Measurements from ENCODE around the gene LRP8.

The LRP8 gene

DNA sequence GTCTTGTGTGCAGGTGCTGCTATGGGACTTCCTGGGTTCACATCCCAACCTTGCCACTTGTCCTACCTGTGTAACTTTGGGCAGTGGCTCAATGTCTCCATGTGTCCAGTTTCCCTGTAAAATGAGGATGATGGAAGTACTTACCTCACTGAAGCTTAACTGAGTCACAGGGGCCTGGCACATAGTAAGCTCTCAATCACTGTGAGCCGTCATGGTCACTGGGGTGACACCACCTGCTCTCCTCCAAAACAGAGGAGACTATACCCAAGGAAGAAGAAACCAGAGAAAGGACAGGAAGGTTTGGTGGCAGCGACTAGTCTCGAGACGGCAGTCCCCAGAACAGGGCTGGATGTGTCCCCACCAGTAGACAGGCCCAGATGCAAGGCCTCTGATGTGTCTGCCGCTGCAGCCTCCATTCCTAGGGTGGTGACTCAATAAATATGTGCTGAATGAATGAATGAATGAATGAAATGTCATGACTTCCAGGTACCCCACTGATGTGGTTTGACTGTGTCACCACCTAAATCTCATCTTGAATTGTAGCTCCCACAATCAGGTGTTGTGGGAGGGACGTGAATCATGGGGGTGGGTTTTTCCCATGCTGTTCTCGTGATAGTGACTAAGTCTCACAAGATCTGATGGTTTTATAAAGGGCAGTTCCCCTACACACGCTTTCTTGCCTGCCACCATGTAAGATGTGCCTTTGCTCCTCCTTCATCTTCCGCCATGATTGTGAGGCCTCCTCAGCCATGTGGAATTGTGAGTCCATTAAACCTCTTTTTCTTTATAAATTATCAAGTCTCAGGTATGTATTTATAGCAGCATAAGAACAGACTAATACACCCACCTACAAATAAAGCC lies 13.0 kb upstream of the LRP8 start:
- DNase-seq (ENCODE audit: low read depth in 3 of 3): no peak

DNA sequence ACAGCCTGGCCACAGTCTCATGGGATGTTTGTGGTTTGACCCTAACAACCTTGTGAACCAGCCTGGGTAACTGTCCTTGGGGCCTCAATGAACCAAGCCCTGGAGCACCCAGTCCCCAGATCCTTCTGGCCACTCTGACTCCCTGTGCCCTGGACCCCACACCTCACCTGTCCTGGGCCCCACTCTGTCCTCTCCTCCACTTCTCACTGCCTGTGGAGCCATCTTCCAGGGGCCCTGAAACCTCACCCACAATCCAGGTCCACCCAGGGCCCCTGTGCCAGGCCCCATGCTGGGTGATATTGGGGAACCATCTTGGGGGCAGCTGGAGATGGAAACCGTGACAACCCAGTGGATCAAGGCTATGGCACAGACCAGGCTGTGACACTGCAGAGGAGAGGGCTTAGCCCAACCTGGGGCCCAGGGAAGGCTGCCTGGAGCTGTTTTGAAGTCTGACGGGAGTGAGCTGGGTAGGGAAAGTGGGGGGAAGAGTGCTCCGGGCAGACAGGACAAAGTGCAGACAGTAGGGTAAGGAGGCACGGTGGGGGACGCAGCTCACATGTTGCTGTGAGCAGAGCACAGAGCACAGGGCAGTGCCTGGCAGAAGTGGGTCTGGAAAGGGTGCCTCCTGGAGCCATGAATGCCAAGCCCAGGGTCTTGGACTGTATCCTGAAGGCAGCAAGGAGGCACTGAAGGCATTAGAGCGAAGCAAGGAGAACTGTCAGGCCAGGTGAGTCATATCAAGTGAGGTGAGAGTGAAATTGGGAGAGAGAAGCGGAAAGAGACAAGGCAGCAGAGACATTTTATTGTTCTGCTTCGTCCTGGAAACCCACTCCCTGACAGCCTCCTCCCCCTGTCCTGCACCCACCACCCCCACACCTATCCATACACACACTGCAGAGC lies 12.1 kb upstream of the LRP8 start:
- no peak for DNase-seq (ENCODE audit: low read depth in 3 of 3)

DNA sequence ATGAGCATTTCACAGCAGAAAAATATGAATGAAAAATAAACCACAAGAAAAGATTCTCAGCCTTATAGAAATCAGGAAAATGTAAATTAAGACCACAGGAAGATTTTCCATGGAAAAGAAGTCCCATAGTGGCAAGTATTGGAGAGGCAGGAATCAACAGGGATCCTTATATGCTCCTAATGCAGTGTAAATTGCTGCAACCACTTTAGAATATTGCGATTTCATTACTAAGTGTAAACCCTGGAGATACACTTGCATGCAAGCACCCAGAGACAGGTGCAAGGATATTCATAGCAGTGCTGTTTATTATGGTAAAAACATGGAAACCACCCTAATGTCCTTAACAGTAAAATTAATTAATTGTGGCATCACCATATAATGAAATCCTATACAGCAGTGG lies 10.6 kb upstream of the LRP8 start:
- no peak for DNase-seq (ENCODE audit: low read depth in 3 of 3)

DNA sequence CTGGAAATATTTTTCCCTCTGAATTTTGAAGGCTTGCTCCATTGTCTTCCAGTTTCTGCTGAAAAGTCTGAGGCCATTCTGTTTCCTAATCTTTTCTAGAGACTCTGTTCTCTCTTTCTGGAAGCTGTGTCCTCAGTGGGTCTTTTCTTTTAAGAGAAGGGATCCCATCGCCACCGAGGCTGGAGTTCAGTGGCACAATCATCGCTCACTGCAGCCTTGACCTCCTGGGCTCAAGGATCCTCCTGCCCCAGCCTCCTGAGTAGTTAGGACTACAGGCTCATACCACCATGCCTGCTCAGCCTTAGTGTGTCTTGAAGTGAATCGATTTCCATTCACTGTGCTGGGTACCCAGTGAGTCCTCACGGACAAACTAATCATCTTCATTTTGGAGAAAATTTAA lies 9.6 kb upstream of the LRP8 start:
- DNase-seq (ENCODE audit: low read depth in 3 of 3): no peak

GRCh38 chr1:53336146-53336545 lies 8.3 kb upstream of the LRP8 start:
- no peak for DNase-seq (ENCODE audit: low read depth in 3 of 3)

- no peak for DNase-seq (ENCODE audit: low read depth in 3 of 3)
Observed at GRCh38 chr1:53335661-53336060, 7.8 kb upstream of the LRP8 start.

- no peak for DNase-seq (ENCODE audit: low read depth in 3 of 3)
Observed at GRCh38 chr1:53334781-53335180, 6.9 kb upstream of the LRP8 start.

DNA sequence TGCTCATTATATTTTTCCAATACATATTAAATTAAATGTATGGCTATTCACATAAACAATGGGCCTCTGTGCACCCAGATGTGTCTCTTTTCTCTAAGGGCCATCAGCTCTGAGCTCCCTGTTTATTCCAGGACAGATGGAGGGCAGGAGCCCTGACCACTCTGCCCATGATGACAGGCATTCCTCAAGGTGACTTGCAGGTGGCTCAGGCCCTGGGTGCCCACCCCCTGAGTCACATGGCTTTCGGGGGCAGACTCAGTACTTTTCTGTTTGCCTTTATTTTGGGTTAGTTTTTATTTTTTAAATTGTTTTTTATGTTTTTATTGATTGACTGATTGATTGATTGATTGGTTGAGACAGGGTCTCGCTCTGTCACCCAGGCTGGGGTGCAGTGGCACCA lies 6.4 kb upstream of the LRP8 start:
- no peak for DNase-seq (ENCODE audit: low read depth in 3 of 3)

DNA sequence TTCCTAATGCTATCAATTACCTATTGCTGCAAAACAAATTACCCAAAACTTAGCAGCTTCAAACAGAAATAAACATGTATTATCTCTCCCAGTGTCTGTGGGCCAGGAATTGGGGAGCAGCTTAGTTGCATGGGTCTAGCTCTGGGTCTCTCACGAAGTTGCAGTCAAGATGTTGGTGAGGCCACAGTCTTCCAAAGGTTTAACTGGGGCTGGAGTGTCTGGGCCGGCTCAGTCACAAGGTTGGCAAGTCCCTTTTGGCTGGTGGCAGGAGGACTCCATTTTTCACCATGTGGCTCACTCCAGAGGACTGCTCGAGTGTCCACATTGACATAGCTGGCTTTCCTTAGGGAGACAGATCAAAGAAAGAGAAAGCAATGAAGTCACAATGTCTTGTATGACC lies 5.0 kb upstream of the LRP8 start:
- no peak for DNase-seq (ENCODE audit: low read depth in 3 of 3)

DNA sequence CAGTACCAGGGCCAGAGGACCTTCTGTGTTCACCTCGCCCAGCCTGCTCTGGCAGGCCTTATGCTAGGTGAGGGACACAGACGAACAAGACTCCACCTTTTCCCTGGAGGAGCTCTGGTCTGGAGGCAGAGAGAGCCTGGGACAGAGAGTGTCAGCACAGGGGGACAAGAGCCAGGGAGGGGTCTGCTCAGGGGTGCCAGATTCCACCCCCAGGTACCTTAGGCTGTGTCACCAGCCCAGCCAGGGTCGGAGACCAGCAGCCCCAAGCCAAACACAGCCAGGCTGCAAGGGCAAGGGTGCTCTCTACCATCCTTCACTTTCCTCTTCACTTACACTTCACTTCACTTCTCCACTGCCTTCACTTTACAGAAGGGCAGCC lies 4.3 kb upstream of the LRP8 start:
- DNase-seq (ENCODE audit: low read depth in 3 of 3): no peak

DNA sequence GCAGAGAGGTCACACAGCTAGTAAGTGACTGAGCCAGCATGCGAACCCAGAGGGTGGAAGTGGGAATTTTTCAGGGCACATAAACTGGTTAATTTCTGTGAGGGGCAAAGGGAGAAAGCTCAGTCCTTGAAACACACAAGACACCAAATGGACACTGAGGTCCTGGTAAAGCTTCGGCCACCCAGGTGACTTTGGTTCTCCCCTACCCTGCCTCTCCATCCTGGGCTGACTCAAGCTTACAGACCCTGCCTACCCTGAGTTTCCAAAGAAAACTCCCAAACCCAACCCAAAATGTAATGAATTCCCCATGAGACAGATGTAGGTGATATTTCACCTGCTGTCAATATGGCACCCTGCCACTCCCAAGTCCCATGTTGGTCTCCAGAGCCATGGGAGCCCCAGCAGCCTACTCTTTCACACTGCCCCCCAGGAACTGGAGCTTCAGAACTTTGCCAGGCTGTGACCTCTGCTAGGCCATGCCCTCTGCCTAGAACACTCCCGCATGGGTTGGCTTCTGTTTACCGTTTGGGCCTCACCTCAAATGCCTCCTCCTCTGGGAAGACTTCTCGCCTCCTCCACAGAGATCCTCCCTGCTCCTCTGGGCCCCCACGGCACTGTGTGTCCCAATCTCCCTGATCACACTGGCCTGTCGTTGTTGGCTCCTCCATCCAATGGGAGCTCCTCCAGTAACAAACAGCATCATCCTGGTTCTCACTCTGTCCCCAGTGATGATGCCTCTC lies 3.7 kb upstream of the LRP8 start:
- no peak for DNase-seq (ENCODE audit: low read depth in 3 of 3)

- no peak for DNase-seq (ENCODE audit: low read depth in 3 of 3)
Observed at GRCh38 chr1:53330819-53331218, 2.9 kb upstream of the LRP8 start.

GRCh38 chr1:53328541-53329499 lies 950 bp upstream of the LRP8 start:
- no peak for DNase-seq (ENCODE audit: low read depth in 3 of 3)

DNA sequence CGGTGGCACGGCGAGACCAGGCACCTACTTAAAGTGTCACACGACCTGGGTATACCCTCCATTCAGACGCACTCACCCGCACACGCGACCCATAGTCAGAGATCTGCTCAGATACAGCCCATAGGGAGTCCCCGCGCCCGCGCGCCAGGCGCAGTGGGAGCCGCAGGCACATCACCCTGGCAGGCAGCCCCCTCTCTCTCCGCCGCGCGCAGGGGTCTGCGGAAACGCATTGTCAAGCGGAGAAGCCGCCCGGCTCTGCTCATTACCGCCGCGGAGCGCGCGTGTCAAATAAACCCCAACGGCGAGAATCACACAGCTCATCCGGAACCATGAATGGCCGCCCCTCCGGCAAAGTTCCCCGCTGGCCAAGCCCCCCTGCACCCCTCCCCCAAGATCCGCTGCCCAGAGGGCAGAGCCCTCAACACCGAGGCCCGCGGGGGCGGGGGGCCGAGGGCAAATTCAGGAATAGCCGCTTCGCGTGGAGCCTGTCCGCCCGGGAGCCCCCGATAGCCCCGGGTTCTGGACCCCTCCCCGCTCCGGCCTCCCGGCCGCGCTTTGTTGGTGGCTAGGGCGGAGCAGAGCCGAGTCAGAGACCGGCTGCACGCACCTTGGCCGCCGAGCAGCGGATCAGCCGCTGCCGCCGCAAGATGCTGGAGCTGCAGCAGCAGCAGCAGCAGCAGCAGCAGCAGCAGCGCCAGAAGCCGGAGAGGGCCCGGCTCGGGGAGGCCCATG lies 522 bp downstream of the LRP8 start:
- peak; percentile 22 to 46 (median 34) for DNase-seq (ENCODE audit: low read depth in 3 of 3)

- peak in 2 of 3 experiments; percentile 15 to 17 for DNase-seq (ENCODE audit: low read depth in 3 of 3)
Observed at GRCh38 chr1:53326598-53327181, 1.2 kb downstream of the LRP8 start.

- peak; percentile 87 to 92 (median 89) for DNase-seq (ENCODE audit: low read depth in 3 of 3)
Observed at GRCh38 chr1:53326088-53326597, 1.7 kb downstream of the LRP8 start.

DNA sequence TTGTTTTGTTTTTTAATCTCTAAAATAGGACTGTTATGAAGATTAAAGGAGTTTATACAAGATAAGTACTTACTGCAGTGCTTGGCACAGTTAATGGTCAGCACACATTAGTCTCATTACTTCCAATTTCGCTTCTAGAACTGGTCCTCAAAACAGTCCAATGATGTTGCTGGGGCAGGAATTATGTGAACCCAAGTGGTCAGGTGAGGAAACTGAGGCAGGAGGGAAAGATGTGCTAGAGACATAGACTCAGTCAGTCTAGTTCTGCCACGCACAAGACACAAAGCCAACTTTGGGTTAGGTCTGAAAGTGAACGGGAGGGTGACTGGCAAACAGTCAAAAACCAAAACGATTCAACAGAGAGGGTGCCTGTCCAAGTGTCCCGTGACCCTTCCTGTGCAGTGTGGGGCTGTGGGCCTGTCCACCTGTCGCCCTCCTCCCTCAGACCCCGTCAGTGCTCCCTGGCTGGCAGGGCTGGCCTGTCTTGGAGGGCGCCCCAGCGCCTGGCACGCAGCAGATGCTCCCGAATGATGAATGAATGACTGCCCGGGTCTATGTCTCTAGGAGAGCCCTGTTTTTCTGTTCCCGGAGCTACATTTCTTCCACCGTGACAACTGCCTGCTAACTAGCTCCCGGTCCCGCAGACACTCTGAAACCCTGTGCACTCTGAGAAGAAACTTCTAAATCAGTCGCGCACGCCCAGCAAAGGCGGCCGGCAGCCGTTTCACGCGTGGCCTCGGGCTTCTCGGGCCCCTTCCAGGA lies 2.4 kb downstream of the LRP8 start:
- peak in 1 of 3 experiments; percentile 8 for DNase-seq (ENCODE audit: low read depth in 3 of 3)

DNA sequence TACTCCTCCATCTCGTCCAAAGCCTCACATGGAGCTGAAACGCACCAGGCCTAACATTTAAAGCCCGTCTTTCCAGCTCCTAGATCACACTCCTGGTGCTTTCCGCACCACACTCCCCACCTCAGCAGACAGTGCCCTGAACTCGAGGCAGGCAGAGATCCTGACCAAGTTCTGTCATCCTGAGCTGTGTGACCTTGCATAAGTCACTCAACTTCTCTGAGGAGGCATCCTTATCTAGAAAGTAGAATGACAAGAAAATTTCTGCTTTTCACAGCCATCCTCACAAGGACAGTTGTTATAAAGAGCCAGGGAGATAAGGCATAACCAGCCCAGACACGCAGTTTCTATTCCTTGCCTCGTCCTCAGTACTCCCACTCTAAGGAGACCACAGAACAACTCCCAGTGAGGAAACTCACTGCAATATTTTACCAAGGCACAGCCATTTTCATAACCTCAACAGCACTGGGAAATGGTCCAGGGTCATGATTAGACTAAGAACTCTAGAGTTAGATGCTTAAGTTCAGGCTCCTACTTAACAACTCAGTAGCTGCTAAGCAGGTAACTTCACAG lies 3.1 kb downstream of the LRP8 start:
- DNase-seq (ENCODE audit: low read depth in 3 of 3): no peak

- no peak for DNase-seq (ENCODE audit: low read depth in 3 of 3)
Observed at GRCh38 chr1:53324321-53324720, 3.5 kb downstream of the LRP8 start.

All from stimulated activated CD4-positive, alpha-beta T cell treated with anti-CD3 and anti-CD28 coated beads, TNF-alpha, amount 100 ng/mL, for 4 hours (primary cell).